ENCODE results near the gene PRKCD.

Gene PRKCD

DNA sequence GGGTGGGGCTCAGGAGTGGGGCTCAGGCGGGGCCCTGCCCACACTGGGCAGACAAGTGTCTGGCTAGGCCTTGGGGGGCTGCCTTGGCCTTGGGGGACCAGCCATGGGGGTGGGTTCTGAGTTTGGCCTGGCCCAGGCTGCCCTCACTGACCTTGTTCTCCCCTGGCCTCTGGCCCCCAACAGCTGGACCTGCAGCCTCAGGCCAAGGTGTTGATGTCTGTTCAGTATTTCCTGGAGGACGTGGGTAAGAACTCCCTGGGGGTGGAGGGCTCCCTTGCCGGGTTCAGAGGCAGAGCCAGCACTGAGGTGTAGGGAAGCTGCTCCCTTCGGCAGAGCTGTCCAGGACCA lies 20.0 kb downstream of the PRKCD start:
- TF ChIP-seq, protein P1, sequence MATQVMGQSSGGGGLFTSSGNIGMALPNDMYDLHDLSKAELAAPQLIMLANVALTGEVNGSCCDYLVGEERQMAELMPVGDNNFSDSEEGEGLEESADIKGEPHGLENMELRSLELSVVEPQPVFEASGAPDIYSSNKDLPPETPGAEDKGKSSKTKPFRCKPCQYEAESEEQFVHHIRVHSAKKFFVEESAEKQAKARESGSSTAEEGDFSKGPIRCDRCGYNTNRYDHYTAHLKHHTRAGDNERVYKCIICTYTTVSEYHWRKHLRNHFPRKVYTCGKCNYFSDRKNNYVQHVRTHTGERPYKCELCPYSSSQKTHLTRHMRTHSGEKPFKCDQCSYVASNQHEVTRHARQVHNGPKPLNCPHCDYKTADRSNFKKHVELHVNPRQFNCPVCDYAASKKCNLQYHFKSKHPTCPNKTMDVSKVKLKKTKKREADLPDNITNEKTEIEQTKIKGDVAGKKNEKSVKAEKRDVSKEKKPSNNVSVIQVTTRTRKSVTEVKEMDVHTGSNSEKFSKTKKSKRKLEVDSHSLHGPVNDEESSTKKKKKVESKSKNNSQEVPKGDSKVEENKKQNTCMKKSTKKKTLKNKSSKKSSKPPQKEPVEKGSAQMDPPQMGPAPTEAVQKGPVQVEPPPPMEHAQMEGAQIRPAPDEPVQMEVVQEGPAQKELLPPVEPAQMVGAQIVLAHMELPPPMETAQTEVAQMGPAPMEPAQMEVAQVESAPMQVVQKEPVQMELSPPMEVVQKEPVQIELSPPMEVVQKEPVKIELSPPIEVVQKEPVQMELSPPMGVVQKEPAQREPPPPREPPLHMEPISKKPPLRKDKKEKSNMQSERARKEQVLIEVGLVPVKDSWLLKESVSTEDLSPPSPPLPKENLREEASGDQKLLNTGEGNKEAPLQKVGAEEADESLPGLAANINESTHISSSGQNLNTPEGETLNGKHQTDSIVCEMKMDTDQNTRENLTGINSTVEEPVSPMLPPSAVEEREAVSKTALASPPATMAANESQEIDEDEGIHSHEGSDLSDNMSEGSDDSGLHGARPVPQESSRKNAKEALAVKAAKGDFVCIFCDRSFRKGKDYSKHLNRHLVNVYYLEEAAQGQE (IDR thresholded peaks at IDR 0.05; ENCODE audit: insufficient read depth in 1 of 2, low read depth in 2 of 2, low read length in 2 of 2) = no peak
- no peak for TF ChIP-seq TAF1 (IDR thresholded peaks at IDR 0.05; ENCODE audit: borderline replicate concordance, insufficient read depth, low read length)
- TF ChIP-seq SIN3A (IDR thresholded peaks at IDR 0.05; ENCODE audit: borderline replicate concordance, insufficient read depth, low read length) = no peak
- TF ChIP-seq POLR2AphosphoS5 (IDR thresholded peaks at IDR 0.05; ENCODE audit: low read depth, low read length) = no peak
- TF ChIP-seq FOXP2 (optimal IDR thresholded peaks at IDR 0.05; ENCODE audit: borderline replicate concordance, extremely low read depth, extremely low read length, insufficient read depth) = no peak

DNA sequence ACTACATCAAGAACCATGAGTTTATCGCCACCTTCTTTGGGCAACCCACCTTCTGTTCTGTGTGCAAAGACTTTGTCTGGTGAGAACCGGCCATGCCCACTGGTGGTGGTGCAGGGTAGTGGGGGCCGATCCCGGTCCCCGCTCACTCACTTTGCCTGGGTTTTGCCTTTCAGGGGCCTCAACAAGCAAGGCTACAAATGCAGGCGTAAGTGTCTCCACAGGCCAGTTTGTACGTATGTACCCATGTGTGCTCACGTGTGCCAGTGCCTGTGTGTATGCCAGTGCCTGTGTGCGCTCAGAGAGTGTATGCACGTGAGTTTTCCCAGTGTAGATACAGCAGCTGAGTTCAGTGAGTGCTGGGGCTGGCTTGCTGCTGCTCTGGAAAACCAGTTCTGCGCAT lies 20.5 kb downstream of the PRKCD start:
- TF ChIP-seq, protein P1 (IDR thresholded peaks at IDR 0.05; ENCODE audit: insufficient read depth in 1 of 2, low read depth in 2 of 2, low read length in 2 of 2) = no peak
- TF ChIP-seq SIN3A (IDR thresholded peaks at IDR 0.05; ENCODE audit: borderline replicate concordance, insufficient read depth, low read length) = no peak
- no peak for TF ChIP-seq TAF1 (IDR thresholded peaks at IDR 0.05; ENCODE audit: borderline replicate concordance, insufficient read depth, low read length)
- no peak for TF ChIP-seq POLR2AphosphoS5 (IDR thresholded peaks at IDR 0.05; ENCODE audit: low read depth, low read length)
- no peak for TF ChIP-seq FOXP2 (optimal IDR thresholded peaks at IDR 0.05; ENCODE audit: borderline replicate concordance, extremely low read depth, extremely low read length, insufficient read depth)

DNA sequence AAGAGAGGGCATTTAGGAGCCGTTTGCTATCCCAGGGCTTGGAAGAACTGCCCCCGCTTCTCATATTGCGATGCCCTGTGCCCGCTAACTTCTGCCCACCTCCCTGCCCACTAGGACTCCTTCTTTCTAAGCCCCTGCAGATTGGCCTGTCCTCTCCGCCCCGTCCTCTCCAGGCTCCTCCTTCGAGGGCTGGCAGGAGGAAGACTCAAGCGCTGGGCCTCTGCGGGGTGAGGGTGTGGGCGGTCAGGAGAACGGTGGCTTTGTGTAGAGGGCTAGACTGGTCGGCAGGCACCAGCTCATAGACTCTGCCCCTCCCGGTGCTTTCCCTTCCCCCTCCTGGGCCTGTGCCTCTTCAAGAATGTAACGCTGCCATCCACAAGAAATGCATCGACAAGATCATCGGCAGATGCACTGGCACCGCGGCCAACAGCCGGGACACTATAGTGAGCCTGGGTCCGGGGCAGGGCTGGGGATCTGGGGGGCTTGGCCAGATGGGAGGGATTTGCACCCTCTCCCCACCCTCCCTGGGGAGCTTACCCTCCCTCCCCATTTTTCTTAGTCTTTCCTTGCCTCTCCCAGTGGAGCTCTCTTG lies 21.9 kb downstream of the PRKCD start:
- TF ChIP-seq SIN3A (IDR thresholded peaks at IDR 0.05; ENCODE audit: borderline replicate concordance, insufficient read depth, low read length) (no peak), TAF1 (IDR thresholded peaks at IDR 0.05; ENCODE audit: borderline replicate concordance, insufficient read depth, low read length) (no peak)

DNA sequence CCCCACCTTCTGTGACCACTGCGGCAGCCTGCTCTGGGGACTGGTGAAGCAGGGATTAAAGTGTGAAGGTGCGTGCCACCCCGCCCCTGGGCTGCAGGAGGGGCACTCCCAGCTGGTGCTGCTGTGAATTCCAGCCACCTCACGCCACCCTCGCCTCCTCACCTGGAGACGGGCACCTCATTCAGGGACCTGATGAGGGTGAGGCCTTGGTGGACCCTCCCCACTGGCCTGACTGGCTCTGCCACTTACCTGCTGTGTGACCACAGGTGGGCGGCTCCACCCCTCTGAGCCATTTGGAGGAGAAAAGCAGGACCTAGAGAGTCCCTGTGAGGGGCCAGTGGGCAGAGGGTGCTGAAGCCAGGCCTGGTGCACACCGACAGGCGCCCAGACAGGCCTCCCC lies 22.5 kb downstream of the PRKCD start:
- no peak for TF ChIP-seq POLR2AphosphoS5 (IDR thresholded peaks at IDR 0.05; ENCODE audit: low read depth, low read length)
- TF ChIP-seq, protein P1 (IDR thresholded peaks at IDR 0.05; ENCODE audit: insufficient read depth in 1 of 2, low read depth in 2 of 2, low read length in 2 of 2) = no peak
- no peak for TF ChIP-seq FOXP2 (optimal IDR thresholded peaks at IDR 0.05; ENCODE audit: borderline replicate concordance, extremely low read depth, extremely low read length, insufficient read depth)
- no peak for TF ChIP-seq TAF1 (IDR thresholded peaks at IDR 0.05; ENCODE audit: borderline replicate concordance, insufficient read depth, low read length)
- TF ChIP-seq SIN3A (IDR thresholded peaks at IDR 0.05; ENCODE audit: borderline replicate concordance, insufficient read depth, low read length) = no peak

DNA sequence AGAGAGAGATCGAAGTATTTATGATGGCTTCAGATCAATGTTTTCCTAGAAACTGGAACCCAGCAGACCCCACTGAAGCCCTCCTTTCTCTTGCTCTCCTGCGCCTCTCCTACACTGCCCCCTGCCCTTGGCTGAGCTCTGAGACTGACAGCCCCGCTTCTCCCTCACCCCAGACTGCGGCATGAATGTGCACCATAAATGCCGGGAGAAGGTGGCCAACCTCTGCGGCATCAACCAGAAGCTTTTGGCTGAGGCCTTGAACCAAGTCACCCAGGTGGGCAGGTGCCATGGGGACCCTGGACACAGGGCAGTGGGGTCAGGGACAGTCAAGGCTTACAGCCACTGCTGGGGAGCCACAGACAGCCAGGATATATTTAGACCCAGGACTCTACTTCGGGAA lies 23.7 kb downstream of the PRKCD start:
- TF ChIP-seq SIN3A (IDR thresholded peaks at IDR 0.05; ENCODE audit: borderline replicate concordance, insufficient read depth, low read length) = no peak
- no peak for TF ChIP-seq TAF1 (IDR thresholded peaks at IDR 0.05; ENCODE audit: borderline replicate concordance, insufficient read depth, low read length)
- no peak for TF ChIP-seq POLR2AphosphoS5 (IDR thresholded peaks at IDR 0.05; ENCODE audit: low read depth, low read length)
- TF ChIP-seq, protein P1 (IDR thresholded peaks at IDR 0.05; ENCODE audit: insufficient read depth in 1 of 2, low read depth in 2 of 2, low read length in 2 of 2) = no peak
- TF ChIP-seq FOXP2 (optimal IDR thresholded peaks at IDR 0.05; ENCODE audit: borderline replicate concordance, extremely low read depth, extremely low read length, insufficient read depth) = no peak
